HG03139 (cell line): Measurements from ENCODE around the gene SNX6.
"Not testable (repeated sequence)": the region's sequence is repeated elsewhere in the genome, so short reads cannot be mapped to it uniquely, and the experiment has no call there.

Experiments used
- ATAC-seq: cut with Tn5 transposase; IDR thresholded peaks from one replicate; pipeline ENCODE4 v1.9.1; 2021; ENCODE audit not compliant: unreplicated experiment

SNX6 gene

GRCh38 chr14:34527591-34527990 is 102.4 kb downstream of the SNX6 start:
- no peak for ATAC-seq

GRCh38 chr14:34524216-34524615 is 105.7 kb downstream of the SNX6 start:
- ATAC-seq, result not testable (repeated sequence)

DNA sequence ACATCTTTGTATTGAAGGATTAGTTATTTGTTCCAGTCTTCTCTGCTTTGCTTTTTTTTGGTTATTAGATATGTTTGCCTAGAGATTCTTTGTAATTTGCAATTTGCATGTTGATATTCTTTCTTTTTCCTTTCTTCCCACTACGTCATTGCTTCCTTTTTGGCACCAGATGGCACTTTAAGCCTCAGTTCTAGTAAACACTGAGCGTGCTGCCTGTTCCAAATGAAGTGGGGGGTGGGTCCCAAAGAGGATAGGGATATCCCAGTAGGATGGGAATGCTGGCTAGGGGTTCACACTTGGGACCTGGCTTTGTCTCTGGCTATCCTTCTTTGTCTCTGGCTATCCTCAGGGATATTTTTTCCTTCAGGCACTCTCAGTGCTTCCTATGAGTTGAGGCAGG is 107.5 kb downstream of the SNX6 start:
- no peak for ATAC-seq

DNA sequence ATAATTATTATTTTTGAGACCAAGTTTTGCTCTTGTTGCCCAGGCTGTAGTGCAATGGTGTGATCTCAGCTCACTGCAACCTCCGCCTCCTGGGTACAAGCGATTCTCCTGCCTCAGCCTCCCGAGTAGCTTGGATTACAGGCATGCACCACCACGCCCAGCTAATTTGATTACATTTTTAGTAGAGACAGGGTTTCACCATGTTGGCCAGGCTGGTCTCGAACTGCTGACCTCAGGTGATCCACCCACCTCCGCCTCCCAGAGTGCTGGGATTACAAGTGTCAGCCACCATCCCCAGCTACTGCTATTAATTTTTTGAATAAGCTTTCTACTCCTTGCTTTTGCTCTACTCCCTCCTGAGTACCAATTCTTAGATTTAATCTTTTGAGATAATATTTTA is 108.9 kb downstream of the SNX6 start:
- not testable (repeated sequence) for ATAC-seq

- ATAC-seq, result not testable (repeated sequence)
Observed at GRCh38 chr14:34520304-34520970, 109.5 kb downstream of the SNX6 start.
